Endothelial cell of umbilical vein (primary cell): ENCODE results near the gene TTYH2. TPM values are rescaled to one million over a fixed set of nuclear protein-coding genes. Genes with fewer than 3 reads are reported as not detected.

ENCODE experiments used
- BruUV-seq: library from RNA; stranded (reverse); fragments of 400-500 nt; replicated peaks from 2 replicates; lab custom pipeline; 2021; lab: Mats Ljungman, UMichigan
- CTCF ChIA-PET: fragments of 300-600, 350-600 bp; sonication (Branson Sonifier 250); formaldehyde crosslinking; loops from one replicate; lab custom pipeline; 2021; ENCODE audit warnings: antibody characterized with exemption, inconsistent platforms; lab: Charles Lee
- POLR2A ChIA-PET: fragments of 300-600, 350-600 bp; sonication (Branson Sonifier 250); formaldehyde crosslinking; loops from one replicate; lab custom pipeline; 2021; ENCODE audit warnings: antibody characterized with exemption, inconsistent platforms; lab: Charles Lee
- DNase-seq: peaks from one replicate; pipeline ENCODE4 v3.0.0-alpha.2; 2011; ENCODE audit warnings: low read depth, low spot score
- FAIRE-seq: peaks from 2 replicates; lab custom pipeline; 2011; peaks lifted over from hg19 to GRCh38; lab: Jason Lieb, UNC
- H2AFZ ChIP-seq: 2 replicates; pipeline ENCODE4 v1.6.0; 2012; ENCODE audit warnings: low read depth, low read length, control low read depth, inconsistent platforms
- H3K27ac ChIP-seq: 2 replicates; pipeline ENCODE4 v1.5.1; 2011; ENCODE audit warnings: low read depth, mild to moderate bottlenecking, control low read depth, low read length, moderate library complexity; ENCODE audit not compliant: insufficient read depth
- H3K27me3 ChIP-seq, 2 experiments: 2 replicates each; pipeline versions ENCODE4 v1.6.0 to v1.6.1; 2011; ENCODE audit warnings: low read length in 2 of 2, mixed read lengths in 1 of 2; ENCODE audit not compliant: control insufficient read depth in 2 of 2, insufficient read depth in 2 of 2
- H3K36me3 ChIP-seq, 2 experiments: 2 replicates in 1 of 2; 3 replicates in 1 of 2; pipeline ENCODE4 v1.5.1; 2011; ENCODE audit warnings: low read length in 2 of 2, mild to moderate bottlenecking in 1 of 2, moderate library complexity in 1 of 2; ENCODE audit not compliant: control insufficient read depth in 2 of 2, insufficient read depth in 2 of 2; ENCODE audit errors: extremely low read depth in 1 of 2
- H3K4me1 ChIP-seq: 3 replicates; pipeline ENCODE4 v1.5.1; 2011; ENCODE audit warnings: mild to moderate bottlenecking, low read length; ENCODE audit not compliant: control insufficient read depth, insufficient read depth; ENCODE audit errors: extremely low read depth
- H3K4me2 ChIP-seq: 2 replicates; pipeline ENCODE4 v1.6.1; 2011; ENCODE audit warnings: low read length, control low read depth, mixed read lengths; ENCODE audit not compliant: insufficient read depth
- H3K4me3 ChIP-seq, 3 experiments: fragments of 200-600 bp in 1 of 3; sonication (generic), shearing (Covaris generic) in 1 of 3; replicated peaks in 1 of 3; 2 replicates each; pipeline ENCODE4 v1.5.1; 2011 to 2016; ENCODE audit warnings: control low read depth in 3 of 3, low read length in 3 of 3, mild to moderate bottlenecking in 2 of 3, inconsistent platforms in 1 of 3, low read depth in 1 of 3, moderate library complexity in 1 of 3; ENCODE audit not compliant: insufficient read depth in 1 of 3
- H3K79me2 ChIP-seq: 2 replicates; pipeline ENCODE4 v1.6.0; 2012; ENCODE audit warnings: low read length, inconsistent platforms; ENCODE audit not compliant: control insufficient read depth, insufficient read depth
- H3K9ac ChIP-seq: replicated peaks from 2 replicates; pipeline ENCODE3; 2011; ENCODE audit warnings: low read length, control low read depth; ENCODE audit not compliant: insufficient read depth; ENCODE audit errors: extremely low read depth
- H3K9me1 ChIP-seq: replicated peaks from 3 replicates; pipeline ENCODE4 v1.6.0; 2011; ENCODE audit warnings: mild to moderate bottlenecking, low read length; ENCODE audit not compliant: control insufficient read depth, insufficient read depth; ENCODE audit errors: extremely low read depth
- H3K9me3 ChIP-seq: replicated peaks from 2 replicates; pipeline ENCODE4 v1.5.1; 2012; ENCODE audit warnings: low read length, inconsistent platforms; ENCODE audit not compliant: control insufficient read depth, insufficient read depth
- H4K20me1 ChIP-seq: replicated peaks from 2 replicates; pipeline ENCODE3; 2011; ENCODE audit warnings: mild to moderate bottlenecking, low read length; ENCODE audit not compliant: control insufficient read depth, insufficient read depth; ENCODE audit errors: extremely low read depth
- EZH2 ChIP-seq: IDR thresholded peaks from 2 replicates; pipeline ENCODE4 v1.6.1; 2012; ENCODE audit warnings: borderline replicate concordance, low read depth, mild to moderate bottlenecking, moderate library complexity, low read length, inconsistent platforms; ENCODE audit not compliant: severe bottlenecking
- FOS ChIP-seq: IDR thresholded peaks from 2 replicates; pipeline ENCODE4 v1.6.1; 2011; ENCODE audit warnings: mild to moderate bottlenecking, low read length, moderate library complexity, borderline replicate concordance; ENCODE audit not compliant: insufficient read depth
- GATA2 ChIP-seq: IDR thresholded peaks from 2 replicates; pipeline ENCODE4 v1.7.0; 2011; ENCODE audit warnings: low read depth, mild to moderate bottlenecking, moderate library complexity, mixed read lengths, low read length; ENCODE audit not compliant: insufficient read length, insufficient read depth
- JUN ChIP-seq: IDR thresholded peaks from 2 replicates; pipeline ENCODE4 v1.6.1; 2011; ENCODE audit warnings: borderline replicate concordance, low read depth; ENCODE audit not compliant: insufficient read length, insufficient read depth
- MYC ChIP-seq: IDR thresholded peaks from one replicate; pipeline ENCODE4 v1.6.1; 2011; ENCODE audit warnings: mild to moderate bottlenecking, low read depth, low read length
- POLR2A ChIP-seq: IDR thresholded peaks from 2 replicates; pipeline ENCODE4 v1.6.1; 2012; ENCODE audit warnings: low read depth, mild to moderate bottlenecking, control low read depth, low read length
- POLR2AphosphoS5 ChIP-seq: IDR thresholded peaks from 2 replicates; pipeline ENCODE4 v1.6.1; 2012; ENCODE audit warnings: low read depth, mild to moderate bottlenecking, control low read depth, low read length, moderate library complexity; ENCODE audit not compliant: insufficient read depth
- dilution Hi-C: fragments of 300-500 bp; cut with MboI; formaldehyde crosslinking; loops from one replicate; pipeline ENCODE4 v1.15.0; 2019; ENCODE audit warnings: low sequenced_read_pairs; ENCODE audit not compliant: extremely low pct_ligation_motif_present
- intact Hi-C: fragments of 100-400 bp; cut with micrococcal nuclease; formaldehyde crosslinking; loops from one replicate; pipeline ENCODE4 v1.10.0; 2022
- polyA plus RNA-seq, 4 experiments: library from polyadenylated mRNA; depleted of rRNA in 3 of 4; stranded (reverse) in 3 of 4; unstranded in 1 of 4; fragments of >200 nt; gene quantifications; 2 replicates each; pipeline versions ENCODE4 v1.2.1 to v1.2.3, GENCODE V29; 2011 to 2012; ENCODE audit warnings: missing spikeins in 1 of 4
- total RNA-seq: library from RNA; stranded (reverse); gene quantifications from 2 replicates; pipeline ENCODE4 v1.2.3, GENCODE V29; 2021
- TF ChIP-seq, protein P1 (sequence below): IDR thresholded peaks from 2 replicates; pipeline ENCODE4 v1.6.1; 2011; ENCODE audit not compliant: insufficient read depth, insufficient read length
- TF ChIP-seq, protein P2 (sequence below), 2 donors: IDR thresholded peaks; 1 replicate in 1 of 2; 2 replicates in 1 of 2; pipeline ENCODE4 v1.5.1; 2011; ENCODE audit warnings: low read length in 2 of 2, mild to moderate bottlenecking in 2 of 2, moderate library complexity in 2 of 2, control low read depth in 1 of 2, inconsistent platforms in 1 of 2, low read depth in 1 of 2; ENCODE audit not compliant: insufficient read depth in 1 of 2; ENCODE audit errors: extremely low read depth in 1 of 2

TTYH2 gene
- total and polyA plus RNA-seq, 2 donors (not counting 3 experiments of a cell fraction or from before 2014, with no cell fraction given) = 0.75 to 2.0 TPM

DNA sequence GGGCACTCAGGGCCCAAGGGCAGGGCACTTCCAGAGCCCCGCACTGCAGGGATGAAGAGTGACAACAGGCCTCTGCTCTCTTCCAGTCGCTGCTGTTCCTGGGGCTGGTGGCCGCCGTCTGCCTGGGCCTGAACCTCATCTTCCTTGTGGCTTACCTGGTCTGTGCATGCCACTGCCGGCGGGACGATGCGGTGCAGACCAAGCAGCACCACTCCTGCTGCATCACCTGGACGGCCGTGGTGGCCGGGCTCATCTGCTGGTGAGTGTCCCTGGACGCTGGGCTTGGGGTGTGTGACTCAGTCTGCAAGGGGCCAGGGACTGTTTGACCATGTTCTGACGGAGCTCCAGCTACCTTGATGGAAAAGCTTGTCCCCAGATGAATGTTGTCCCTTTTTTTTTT is 9.0 kb downstream of the TTYH2 start:
- no TSS peak for BruUV-seq
- TF ChIP-seq FOS = no peak
- no peak for TF ChIP-seq JUN
- TF ChIP-seq, protein P1, sequence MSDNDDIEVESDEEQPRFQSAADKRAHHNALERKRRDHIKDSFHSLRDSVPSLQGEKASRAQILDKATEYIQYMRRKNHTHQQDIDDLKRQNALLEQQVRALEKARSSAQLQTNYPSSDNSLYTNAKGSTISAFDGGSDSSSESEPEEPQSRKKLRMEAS = no peak
- no peak for TF ChIP-seq EZH2
- no peak for TF ChIP-seq POLR2AphosphoS5
- TF ChIP-seq, protein P2, sequence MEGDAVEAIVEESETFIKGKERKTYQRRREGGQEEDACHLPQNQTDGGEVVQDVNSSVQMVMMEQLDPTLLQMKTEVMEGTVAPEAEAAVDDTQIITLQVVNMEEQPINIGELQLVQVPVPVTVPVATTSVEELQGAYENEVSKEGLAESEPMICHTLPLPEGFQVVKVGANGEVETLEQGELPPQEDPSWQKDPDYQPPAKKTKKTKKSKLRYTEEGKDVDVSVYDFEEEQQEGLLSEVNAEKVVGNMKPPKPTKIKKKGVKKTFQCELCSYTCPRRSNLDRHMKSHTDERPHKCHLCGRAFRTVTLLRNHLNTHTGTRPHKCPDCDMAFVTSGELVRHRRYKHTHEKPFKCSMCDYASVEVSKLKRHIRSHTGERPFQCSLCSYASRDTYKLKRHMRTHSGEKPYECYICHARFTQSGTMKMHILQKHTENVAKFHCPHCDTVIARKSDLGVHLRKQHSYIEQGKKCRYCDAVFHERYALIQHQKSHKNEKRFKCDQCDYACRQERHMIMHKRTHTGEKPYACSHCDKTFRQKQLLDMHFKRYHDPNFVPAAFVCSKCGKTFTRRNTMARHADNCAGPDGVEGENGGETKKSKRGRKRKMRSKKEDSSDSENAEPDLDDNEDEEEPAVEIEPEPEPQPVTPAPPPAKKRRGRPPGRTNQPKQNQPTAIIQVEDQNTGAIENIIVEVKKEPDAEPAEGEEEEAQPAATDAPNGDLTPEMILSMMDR (IDR thresholded peaks at IDR 0.05; ENCODE audit: extremely low read depth in 1 of 2, insufficient read depth in 1 of 2, low read depth in 1 of 2, low read length in 2 of 2) = no peak
- no peak for TF ChIP-seq GATA2
- TF ChIP-seq POLR2A = no peak
- TF ChIP-seq MYC = no peak
- Histone ChIP-seq H3K4me3 (no peak overlapping the region), H3K36me3 (no peaks in the 10 kb centered on the region), H3K27ac (no peak overlapping the region), H3K9ac (no peak overlapping the region), H4K20me1 (no peaks in the 10 kb centered on the region), H3K79me2 (no peaks in the 10 kb centered on the region), H3K4me2 (no peak overlapping the region), H3K27me3 (no peaks in the 10 kb centered on the region), H2AFZ (no peak overlapping the region), H3K9me1 (no peaks in the 10 kb centered on the region), H3K9me3 (no peaks in the 10 kb centered on the region), H3K4me1 (no peaks in the 10 kb centered on the region)
- dilution Hi-C loops = no loop called here
- no peak for FAIRE-seq
- intact Hi-C loops = no loop called here
- DNase-seq = no peak
- ChIA-PET CTCF (interaction anchor here (1.8 kb wide), 1 partner anchor 23 kb away, joined by 5 read pairs; no protein-coding TSS in a partner anchor), POLR2A (no interaction called here)
